ENCODE measurements around the gene POGZ.

Gene POGZ

GRCh38 chr1:151371370-151372057, 87.8 kb downstream of the POGZ start:
- no peak overlapping the region for H2AFZ ChIP-seq (ENCODE audit: low read length)
- H3K27ac ChIP-seq (ENCODE audit: low read length): no peak overlapping the region
- no peaks in the 10 kb centered on the region for H3K4me1 ChIP-seq (ENCODE audit: low read length)
- no peaks in the 10 kb centered on the region for H3K36me3 ChIP-seq (replicated peaks; ENCODE audit: insufficient read depth, low read length)
- H3F3A ChIP-seq (ENCODE audit: insufficient read depth, low read length): no peaks in the 10 kb centered on the region
- TF ChIP-seq EZH2phosphoT487 (IDR thresholded peaks at IDR 0.05; ENCODE audit: low read length) (no peak), EZH2 (optimal IDR thresholded peaks at IDR 0.05; ENCODE audit: low read depth, low read length) (no peak), CTCF (IDR thresholded peaks at IDR 0.05; ENCODE audit: low read length) (no peak)
- no peaks in the 10 kb centered on the region for H3K79me2 ChIP-seq (ENCODE audit: low read length)
- no peak for DNase-seq
- no peaks in the 10 kb centered on the region for H4K20me1 ChIP-seq (ENCODE audit: insufficient read depth, low read length)
- no peaks in the 10 kb centered on the region for H3K9me2 ChIP-seq (replicated peaks; ENCODE audit: insufficient read depth, low read length)
- no peak overlapping the region for H3K9ac ChIP-seq (ENCODE audit: low read length)
- no peak overlapping the region for H3K4me3 ChIP-seq (ENCODE audit: low read length)
- no peak overlapping the region for H3K4me2 ChIP-seq (ENCODE audit: low read depth, low read length)
- no peaks in the 10 kb centered on the region for H3K27me3 ChIP-seq (replicated peaks; ENCODE audit: insufficient read depth, low read length)
- no peaks in the 10 kb centered on the region for H3K9me3 ChIP-seq (replicated peaks; ENCODE audit: insufficient read depth, low read length)

- no peaks in the 10 kb centered on the region for H3K4me1 ChIP-seq (ENCODE audit: low read length)
- no peaks in the 10 kb centered on the region for H3K9me2 ChIP-seq (replicated peaks; ENCODE audit: insufficient read depth, low read length)
- H3K9me3 ChIP-seq (replicated peaks; ENCODE audit: insufficient read depth, low read length): no peaks in the 10 kb centered on the region
- DNase-seq: no peak
- TF ChIP-seq EZH2phosphoT487 (IDR thresholded peaks at IDR 0.05; ENCODE audit: low read length): no peak
- no peak for TF ChIP-seq CTCF (IDR thresholded peaks at IDR 0.05; ENCODE audit: low read length)
- TF ChIP-seq EZH2 (optimal IDR thresholded peaks at IDR 0.05; ENCODE audit: low read depth, low read length): no peak
- no peak overlapping the region for H3K4me3 ChIP-seq (ENCODE audit: low read length)
- H3K4me2 ChIP-seq (ENCODE audit: low read depth, low read length): no peak overlapping the region
- no peaks in the 10 kb centered on the region for H4K20me1 ChIP-seq (ENCODE audit: insufficient read depth, low read length)
- no peak overlapping the region for H3K9ac ChIP-seq (ENCODE audit: low read length)
- H3K27me3 ChIP-seq (replicated peaks; ENCODE audit: insufficient read depth, low read length): no peaks in the 10 kb centered on the region
- H3K36me3 ChIP-seq (replicated peaks; ENCODE audit: insufficient read depth, low read length): no peaks in the 10 kb centered on the region
- no peaks in the 10 kb centered on the region for H3F3A ChIP-seq (ENCODE audit: insufficient read depth, low read length)
- no peak overlapping the region for H2AFZ ChIP-seq (ENCODE audit: low read length)
- no peaks in the 10 kb centered on the region for H3K79me2 ChIP-seq (ENCODE audit: low read length)
- no peak overlapping the region for H3K27ac ChIP-seq (ENCODE audit: low read length)
These were observed 88.9 kb downstream of the POGZ start for GRCh38 chr1:151370211-151370911.

GRCh38 chr1:151369621-151370048, 89.7 kb downstream of the POGZ start:
- no peaks in the 10 kb centered on the region for H3K4me1 ChIP-seq (ENCODE audit: low read length)
- H3K79me2 ChIP-seq (ENCODE audit: low read length): no peaks in the 10 kb centered on the region
- no peak for TF ChIP-seq CTCF (IDR thresholded peaks at IDR 0.05; ENCODE audit: low read length)
- no peak for TF ChIP-seq EZH2phosphoT487 (IDR thresholded peaks at IDR 0.05; ENCODE audit: low read length)
- no peak for TF ChIP-seq EZH2 (optimal IDR thresholded peaks at IDR 0.05; ENCODE audit: low read depth, low read length)
- H3K4me2 ChIP-seq (ENCODE audit: low read depth, low read length): no peak overlapping the region
- no peak overlapping the region for H3K9ac ChIP-seq (ENCODE audit: low read length)
- no peaks in the 10 kb centered on the region for H3K27me3 ChIP-seq (replicated peaks; ENCODE audit: insufficient read depth, low read length)
- H3K27ac ChIP-seq (ENCODE audit: low read length): no peak overlapping the region
- H3F3A ChIP-seq (ENCODE audit: insufficient read depth, low read length): no peaks in the 10 kb centered on the region
- H2AFZ ChIP-seq (ENCODE audit: low read length): no peak overlapping the region
- DNase-seq: no peak
- H3K9me3 ChIP-seq (replicated peaks; ENCODE audit: insufficient read depth, low read length): no peaks in the 10 kb centered on the region
- H3K4me3 ChIP-seq (ENCODE audit: low read length): no peak overlapping the region
- no peaks in the 10 kb centered on the region for H3K36me3 ChIP-seq (replicated peaks; ENCODE audit: insufficient read depth, low read length)
- no peaks in the 10 kb centered on the region for H3K9me2 ChIP-seq (replicated peaks; ENCODE audit: insufficient read depth, low read length)
- no peaks in the 10 kb centered on the region for H4K20me1 ChIP-seq (ENCODE audit: insufficient read depth, low read length)
